HG02571 (cell line): ENCODE results near the gene RNF212B.

Source experiments
- ATAC-seq: cut with Tn5 transposase; IDR thresholded peaks from one replicate; pipeline ENCODE4 v1.9.1; 2021; ENCODE audit warnings: mild to moderate bottlenecking, moderate library complexity; ENCODE audit not compliant: unreplicated experiment

Gene RNF212B

GRCh38 chr14:23294734-23295561 is 57.2 kb downstream of the RNF212B start:
- ATAC-seq, result no peak

DNA sequence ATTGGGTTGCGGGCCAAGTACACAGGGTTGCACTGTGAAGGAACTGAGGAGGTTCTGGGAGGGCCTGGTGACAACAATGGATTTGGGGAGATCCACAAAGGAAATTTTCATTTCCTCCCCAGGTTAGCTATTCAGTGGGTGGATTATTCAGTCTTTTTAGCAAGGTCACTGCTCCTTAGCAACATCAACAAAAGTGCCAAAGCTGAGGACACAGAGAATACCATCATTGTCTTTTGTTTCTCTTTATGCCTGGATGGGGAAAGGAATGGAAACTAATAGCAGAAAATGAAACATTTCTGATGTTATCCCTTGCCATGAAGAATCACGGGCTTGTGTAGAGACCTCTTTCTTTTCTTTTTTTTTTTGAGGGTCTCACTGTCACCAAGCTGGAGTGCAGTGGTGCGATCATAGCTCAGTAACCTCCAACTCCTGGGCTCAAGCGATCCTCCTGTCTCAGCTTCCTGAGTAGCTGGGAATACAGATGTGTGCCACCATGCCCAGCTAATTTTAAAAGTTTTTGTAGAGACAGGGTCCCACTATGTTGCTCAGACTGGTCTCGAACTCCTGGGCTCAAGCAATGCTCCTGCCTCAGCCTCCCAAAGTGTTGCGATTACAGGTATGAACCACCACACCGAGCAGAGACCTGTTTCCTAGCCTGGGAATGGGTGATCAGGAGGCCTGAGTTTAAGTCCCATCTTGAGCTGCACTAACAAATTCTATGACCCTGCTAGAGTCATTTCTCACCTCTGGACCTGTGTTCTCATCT is 58.5 kb downstream of the RNF212B start:
- ATAC-seq, result no peak

GRCh38 chr14:23297096-23297495 is 59.4 kb downstream of the RNF212B start:
- no peak for ATAC-seq

DNA sequence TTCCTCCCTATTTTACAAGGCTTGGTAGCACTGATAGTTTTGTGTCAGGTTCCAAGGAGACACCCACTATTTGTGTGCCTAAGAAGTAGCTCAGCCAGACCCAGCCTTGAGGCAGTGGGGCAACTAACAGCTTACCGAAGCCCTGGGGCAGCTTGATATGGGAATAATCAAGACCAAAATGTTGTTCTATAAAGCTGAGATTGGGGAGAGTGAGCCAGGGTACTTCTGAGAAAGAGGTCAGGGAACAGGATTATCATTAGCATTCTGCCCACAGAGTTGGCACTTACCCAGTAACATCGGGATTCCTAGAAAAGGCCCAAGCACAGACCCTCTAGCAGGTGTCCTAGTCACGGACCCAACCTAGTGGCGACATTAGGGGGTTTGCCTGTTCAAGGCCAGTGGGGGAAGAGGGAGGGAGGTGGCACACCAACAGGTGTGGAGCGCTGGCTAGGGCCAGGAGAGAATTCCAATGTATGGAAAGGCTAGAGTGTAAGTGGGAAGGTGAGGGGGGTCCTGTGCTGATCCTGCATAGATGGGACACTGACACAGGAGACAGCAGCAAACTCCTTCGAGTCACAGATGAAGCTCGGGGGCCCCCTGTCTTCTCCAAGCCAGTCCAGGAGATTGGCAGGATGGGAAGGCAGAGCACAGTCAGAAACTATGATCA is 60.0 kb downstream of the RNF212B start:
- no peak for ATAC-seq

DNA sequence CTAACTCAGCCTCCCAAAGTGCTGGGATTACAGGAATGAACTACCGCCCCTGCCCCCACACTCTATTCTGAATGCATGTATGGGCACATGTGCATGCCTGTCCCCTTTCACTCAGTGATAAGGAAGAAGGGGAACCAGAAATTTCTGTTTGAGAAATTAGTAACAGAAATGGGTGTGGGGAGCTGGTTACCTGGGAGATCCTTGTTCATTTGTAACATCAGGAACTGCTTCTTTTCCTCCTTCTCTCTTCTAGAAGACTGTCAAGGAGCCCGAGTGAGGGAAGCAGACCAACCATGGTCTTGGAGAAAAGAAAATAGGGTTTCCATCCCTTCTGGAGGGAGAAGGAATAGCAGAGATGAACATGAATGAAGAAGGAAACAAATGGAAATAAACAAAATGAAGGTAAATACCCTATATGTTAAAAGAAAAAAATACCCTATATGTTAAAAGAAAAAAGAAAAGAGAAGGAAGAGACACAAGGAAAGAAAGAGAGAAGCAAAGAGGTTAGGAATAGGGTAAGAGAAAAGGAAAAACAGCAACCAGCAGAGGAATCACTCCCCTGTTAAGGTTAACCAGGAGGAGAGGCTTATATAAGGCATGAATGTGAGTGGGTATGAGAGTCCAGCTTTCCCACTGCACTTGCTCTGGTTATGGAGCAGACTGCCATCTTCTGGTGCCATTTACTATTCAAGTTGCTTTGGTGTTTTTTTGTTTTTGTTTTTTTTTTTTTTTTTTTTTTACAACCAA is 61.6 kb downstream of the RNF212B start:
- no peak for ATAC-seq

- no peak for ATAC-seq
Measured at GRCh38 chr14:23299986-23300686, 62.4 kb downstream of the RNF212B start.

DNA sequence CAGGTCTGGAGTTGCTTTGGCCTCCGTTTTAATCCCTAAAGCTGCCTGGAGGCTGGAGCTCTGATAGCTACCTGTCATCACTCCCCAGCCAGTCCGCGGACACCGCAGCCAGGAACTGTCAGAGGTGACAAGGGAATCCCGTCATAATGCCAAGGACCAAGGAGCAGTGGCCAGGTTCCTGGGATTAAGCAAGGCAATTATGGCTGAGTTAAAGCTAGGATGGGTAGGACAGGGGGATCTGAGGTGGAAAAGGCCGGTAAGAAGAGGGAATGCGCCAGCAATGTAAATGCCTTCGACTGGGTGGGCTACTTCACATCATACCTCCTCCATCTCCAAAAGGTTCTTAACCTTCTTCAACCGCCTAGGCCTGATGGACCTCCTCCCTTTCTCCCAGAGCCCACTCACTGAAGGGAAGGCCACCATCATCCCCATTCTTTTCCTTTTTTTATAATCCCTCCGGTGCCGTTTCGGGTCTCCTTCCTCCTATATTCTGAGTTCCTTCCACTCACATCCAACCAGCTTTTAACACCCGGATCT is 63.0 kb downstream of the RNF212B start:
- ATAC-seq, result no peak

- peak; percentile 78 for ATAC-seq
Measured at GRCh38 chr14:23301288-23301968, 63.7 kb downstream of the RNF212B start.

GRCh38 chr14:23301969-23302289 is 64.2 kb downstream of the RNF212B start:
- peak; percentile 10 for ATAC-seq

- peak; percentile 31 for ATAC-seq
Measured at GRCh38 chr14:23302290-23303225, 64.8 kb downstream of the RNF212B start, which contains the start of gene PPP1R3E. PPP1R3E (minus strand) TSS chr14:23302859; CDS start chr14:23302576, 283 bp downstream.

DNA sequence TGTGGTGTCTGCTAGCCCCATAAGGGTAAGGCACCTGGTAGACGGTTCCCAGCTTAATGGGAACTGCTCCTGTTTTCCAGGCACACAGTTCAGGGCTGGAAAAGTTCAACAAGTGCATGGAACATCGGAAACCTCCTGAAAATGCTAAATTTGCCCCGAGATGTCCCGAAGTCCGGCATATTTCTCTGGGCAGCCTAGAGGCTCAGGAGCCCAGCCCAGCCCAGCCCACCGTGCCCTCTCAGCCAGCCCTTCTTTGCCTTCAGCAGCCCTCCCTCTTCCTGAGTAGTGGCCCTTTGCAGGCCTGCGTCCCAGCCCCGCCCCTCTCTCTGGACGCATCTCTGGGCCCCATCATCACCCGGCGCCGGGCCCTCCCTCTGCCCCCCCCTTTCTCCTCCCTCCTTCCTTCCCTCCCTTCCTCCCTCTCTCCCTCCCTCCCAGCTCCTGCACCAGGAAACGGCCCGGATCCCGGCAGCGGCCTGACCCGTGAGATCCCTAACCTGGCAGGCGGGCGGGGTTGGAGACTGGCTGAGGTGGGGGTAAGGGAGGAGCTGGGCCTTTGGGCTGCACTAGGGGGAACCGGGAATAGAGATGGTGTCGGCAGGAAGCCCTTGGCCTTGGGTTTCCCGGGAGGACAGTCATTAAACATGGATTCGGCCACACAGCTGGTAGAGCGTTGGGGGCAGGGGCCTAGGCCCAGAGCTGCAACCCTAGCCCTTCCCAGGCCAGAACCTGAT is 68.8 kb downstream of the RNF212B start, which contains the start of gene BCL2L2:
TSS of gene BCL2L2 (plus strand) at position 422 of the 734 bp plus-strand sequence. CDS start 935 bp downstream, outside the sequence.
- ATAC-seq, result no peak

DNA sequence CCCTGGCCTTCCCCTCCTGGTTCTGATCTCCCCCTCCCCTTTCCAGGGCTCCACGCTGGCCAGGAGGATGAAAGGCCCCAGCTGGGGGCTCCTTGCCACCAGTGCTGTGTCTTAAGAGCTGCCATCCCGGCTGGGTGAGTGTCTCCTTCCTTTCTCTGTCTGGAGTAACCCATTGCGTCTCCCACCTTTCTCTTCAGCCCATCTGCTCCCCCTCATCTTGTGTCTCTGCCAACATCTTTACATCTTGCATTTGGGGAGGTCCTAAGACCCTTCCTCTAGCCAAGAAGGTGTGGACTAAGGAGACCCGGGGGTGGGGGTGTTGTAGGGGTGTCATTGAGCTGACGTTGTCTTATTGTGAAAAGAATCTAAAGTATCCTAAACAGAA is 69.4 kb downstream of the RNF212B start:
- ATAC-seq, result no peak

DNA sequence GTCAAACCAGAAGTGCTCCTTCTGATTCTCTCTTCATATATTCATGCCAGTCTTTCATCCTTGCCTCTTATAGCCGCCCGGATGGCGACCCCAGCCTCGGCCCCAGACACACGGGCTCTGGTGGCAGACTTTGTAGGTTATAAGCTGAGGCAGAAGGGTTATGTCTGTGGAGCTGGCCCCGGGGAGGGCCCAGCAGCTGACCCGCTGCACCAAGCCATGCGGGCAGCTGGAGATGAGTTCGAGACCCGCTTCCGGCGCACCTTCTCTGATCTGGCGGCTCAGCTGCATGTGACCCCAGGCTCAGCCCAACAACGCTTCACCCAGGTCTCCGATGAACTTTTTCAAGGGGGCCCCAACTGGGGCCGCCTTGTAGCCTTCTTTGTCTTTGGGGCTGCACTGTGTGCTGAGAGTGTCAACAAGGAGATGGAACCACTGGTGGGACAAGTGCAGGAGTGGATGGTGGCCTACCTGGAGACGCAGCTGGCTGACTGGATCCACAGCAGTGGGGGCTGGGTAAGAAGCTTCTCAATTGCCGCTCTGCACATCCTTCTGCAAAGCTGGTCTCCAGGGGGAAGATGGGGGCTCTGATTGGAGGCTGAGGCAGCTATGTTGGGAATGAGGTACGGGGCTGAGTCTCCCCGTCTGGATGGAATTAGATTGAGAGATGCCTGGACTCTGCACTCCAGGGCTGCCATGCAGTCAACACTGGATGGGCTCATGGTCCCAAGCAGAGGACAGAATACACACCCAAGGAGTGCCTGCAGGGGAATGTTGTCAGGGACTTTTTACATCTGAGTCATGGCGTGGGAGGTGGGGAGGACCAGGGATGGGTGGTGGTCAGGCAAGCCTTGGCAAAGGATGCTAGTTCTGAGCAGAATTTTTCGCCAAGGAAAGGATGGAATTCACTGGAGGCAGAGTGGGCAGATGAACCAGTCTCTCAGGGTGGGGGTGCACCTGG is 70.2 kb downstream of the RNF212B start:
- ATAC-seq, result no peak

DNA sequence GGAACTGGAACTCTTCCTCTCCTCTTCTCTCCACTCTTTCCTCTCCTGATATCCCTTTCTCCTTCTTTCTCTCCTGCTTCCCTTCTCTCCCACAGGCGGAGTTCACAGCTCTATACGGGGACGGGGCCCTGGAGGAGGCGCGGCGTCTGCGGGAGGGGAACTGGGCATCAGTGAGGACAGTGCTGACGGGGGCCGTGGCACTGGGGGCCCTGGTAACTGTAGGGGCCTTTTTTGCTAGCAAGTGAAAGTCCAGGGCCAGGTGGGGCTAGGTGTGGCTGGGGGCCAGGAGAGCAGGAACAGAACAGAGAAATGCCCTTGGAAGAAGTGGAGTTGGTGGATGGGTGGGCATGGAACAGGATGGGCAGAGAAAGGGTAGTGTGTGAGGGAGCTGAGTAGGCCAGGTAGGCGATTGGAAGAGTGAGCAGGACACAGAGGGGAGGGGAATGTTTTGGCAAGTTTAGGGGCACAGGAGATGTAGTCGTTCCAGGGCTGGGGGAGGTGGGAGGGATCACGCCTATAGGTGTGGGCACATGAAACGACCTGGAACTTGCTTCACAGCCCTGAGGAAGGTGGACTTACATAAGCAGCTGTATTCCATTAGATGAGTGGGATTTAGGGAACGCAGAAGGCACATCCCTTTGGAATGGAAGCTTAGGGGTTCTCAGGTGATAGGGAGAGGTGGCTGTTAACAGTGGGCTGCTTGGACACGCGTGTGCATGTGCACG is 71.1 kb downstream of the RNF212B start:
- ATAC-seq, result no peak

- ATAC-seq, result no peak
Measured at GRCh38 chr14:23310546-23310945, 72.8 kb downstream of the RNF212B start.

DNA sequence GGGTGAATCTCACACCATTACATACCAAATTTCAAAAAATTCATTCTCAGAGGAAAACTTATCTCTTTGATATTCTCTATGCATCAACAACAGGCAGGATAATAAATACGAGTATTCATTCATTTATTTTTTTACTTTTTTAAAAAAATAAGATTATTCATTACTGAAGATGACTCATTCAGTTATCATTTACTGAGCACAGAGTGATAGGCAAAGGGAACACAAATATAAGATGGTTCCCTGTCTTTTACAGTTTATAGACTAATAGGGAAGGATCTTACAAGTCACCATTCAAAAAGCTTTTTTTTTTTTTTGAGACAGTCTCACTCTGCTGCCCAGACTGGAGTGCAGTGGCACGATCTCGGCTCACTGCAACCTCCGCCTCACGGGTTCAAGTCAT is 78.6 kb downstream of the RNF212B start:
- ATAC-seq, result no peak
